Upper lobe of left lung (tissue), 6 donors: ENCODE data around the gene BPIFB2. TPM values are rescaled to one million over a fixed set of nuclear protein-coding genes. Genes with fewer than 3 reads are reported as not detected.
A peak's percentile ranks its signal among the peaks of the same experiment; 100 is the strongest.
"Not testable (repeated sequence)": the region's sequence is repeated elsewhere in the genome, so short reads cannot be mapped to it uniquely, and the experiment has no call there.

Experiments used
- ATAC-seq, 2 donors: fragments of 200-7000 bp; cut with Tn5 transposase; one replicate each; pipeline ENCODE4 v1.9.1; 2022; ENCODE audit warnings: mild to moderate bottlenecking in 2 of 2, moderate library complexity in 2 of 2; ENCODE audit not compliant: low FRiP score in 2 of 2
- DNase-seq, 2 donors: peaks; one replicate each; pipeline ENCODE4 v3.0.0-alpha.2; 2019 to 2020
- H3K27ac ChIP-seq, 4 donors: fragments of 200-600 bp; sonication (generic); one replicate each; pipeline ENCODE4 v1.5.1; 2016 to 2019
- H3K27me3 ChIP-seq, 4 donors: fragments of 200-600 bp; sonication (generic); one replicate each; pipeline ENCODE4 v1.5.1; 2017 to 2019
- H3K36me3 ChIP-seq, 4 donors: fragments of 200-600 bp; sonication (generic); one replicate each; pipeline ENCODE4 v1.5.1; 2016 to 2019
- H3K4me1 ChIP-seq, 4 donors: fragments of 200-600 bp; sonication (generic); one replicate each; pipeline ENCODE4 v1.5.1; 2018 to 2019
- H3K4me3 ChIP-seq, 4 donors: fragments of 200-600 bp; sonication (generic); one replicate each; pipeline ENCODE4 v1.5.1; 2017 to 2019; ENCODE audit warnings: mild to moderate bottlenecking in 2 of 4, moderate library complexity in 1 of 4
- H3K9me3 ChIP-seq, 4 donors: fragments of 200-600 bp; sonication (generic); one replicate each; pipeline ENCODE4 v1.5.1; 2018 to 2019
- EP300 ChIP-seq, 4 donors: sonication (generic); formaldehyde crosslinking; IDR thresholded peaks; one replicate each; pipeline ENCODE4 v1.5.1; 2017; ENCODE audit warnings: antibody characterized with exemption in 4 of 4, control low read depth in 2 of 4
- POLR2A ChIP-seq, 4 donors: fragments of 450-650 bp; IDR thresholded peaks; one replicate each; pipeline ENCODE4 v1.5.1; 2016 to 2017; ENCODE audit warnings: antibody characterized with exemption in 4 of 4, mild to moderate bottlenecking in 2 of 4
- POLR2AphosphoS5 ChIP-seq, 2 donors: sonication (generic); formaldehyde crosslinking; IDR thresholded peaks; one replicate each; pipeline ENCODE4 v1.5.1; 2017; ENCODE audit warnings: antibody characterized with exemption in 2 of 2
- WGBS, 2 donors: methylation state at CpG; one replicate each; pipeline ENCODE4 v1.1.5; 2017 to 2018; 5-methylcytosine and 5-hydroxymethylcytosine counted together
- total RNA-seq, 6 donors: library from RNA; depleted of rRNA in 4 of 6; stranded (reverse); fragments of >200 nt in 4 of 6; gene quantifications; one replicate each; pipeline versions ENCODE4 v1.1.0 to v1.2.1, GENCODE V29; 2016 to 2021
- TF ChIP-seq, protein P1 (sequence below), 6 experiments: fragments of 450-650 bp in 4 of 6; fragments of 200-600 bp in 2 of 6; sonication (generic) in 2 of 6; IDR thresholded peaks; one replicate each; pipeline ENCODE4 v1.5.1; 2016 to 2019; ENCODE audit warnings: antibody characterized with exemption in 6 of 6
- donor health status: DM: no; HTN: no; CAD: no; lungs with moderate emphysema.
- donor health status: DM: no; HTN: yes; CAD: no; lungs with severe emphysema.

Gene BPIFB2
- total RNA-seq, 6 donors from 2014 or later: 0.23 to 3.1 (median 0.27) TPM; not detected in 3

DNA sequence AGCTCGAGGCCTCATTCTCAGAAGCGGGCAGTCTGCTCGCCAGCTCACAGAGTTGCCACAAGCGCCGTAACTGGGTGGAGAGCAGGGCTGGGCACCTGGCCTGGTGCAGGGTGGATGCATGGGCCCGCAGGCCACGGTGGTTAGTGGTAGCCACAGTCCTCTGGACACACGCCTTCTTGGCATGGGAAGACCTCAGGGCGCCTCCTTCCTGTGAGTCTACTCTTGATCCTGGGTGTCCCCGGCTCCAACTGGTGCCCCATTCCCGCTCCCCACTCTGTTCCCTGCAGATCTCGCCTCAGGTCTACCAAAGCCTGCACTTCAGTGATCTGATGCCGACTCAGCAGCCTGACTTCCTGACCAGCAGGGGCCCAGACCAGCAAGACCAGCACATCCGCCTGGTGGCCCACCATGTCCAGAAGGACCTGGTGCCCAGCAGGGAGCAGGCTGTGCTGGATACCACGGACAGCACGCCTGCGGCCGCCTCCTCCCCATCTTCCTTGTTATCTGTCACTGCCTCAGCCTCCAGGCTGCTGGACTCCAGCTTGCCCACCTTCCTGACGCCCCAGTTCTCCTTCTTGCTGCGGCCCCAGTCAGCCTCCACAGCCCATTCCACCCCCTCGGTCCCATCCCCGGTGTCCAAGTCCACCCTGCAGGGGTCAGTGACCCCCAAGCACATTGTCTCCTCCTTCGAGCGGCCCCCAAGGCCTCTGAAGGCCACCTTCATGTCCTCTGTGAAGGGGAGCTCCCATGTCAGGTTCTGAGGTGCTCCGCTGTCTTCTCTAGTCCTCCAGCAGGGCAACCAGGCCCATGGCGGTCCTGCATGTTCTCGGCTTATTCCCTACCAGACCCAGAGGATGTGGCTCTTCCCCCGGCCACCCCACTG is 46.4 kb upstream of the BPIFB2 start:
- H3K4me3 ChIP-seq: no peak overlapping the region
- peaks cover 7 to 18% (median 11%) of the 10 kb centered on the region in 4 donors for H3K9me3 ChIP-seq
- ATAC-seq (no peak), DNase-seq (peak in 1 of 2 donors; percentile 54)
- WGBS, 2 donors: 81 to 90% methylated on average over 12 to 21 of the region's 28 CpGs
- TF ChIP-seq EP300 (IDR thresholded peaks at IDR 0.05): no peak
- TF ChIP-seq POLR2AphosphoS5 (IDR thresholded peaks at IDR 0.05): no peak
- no peak for TF ChIP-seq POLR2A (IDR thresholded peaks at IDR 0.05)
- TF ChIP-seq, protein P1, sequence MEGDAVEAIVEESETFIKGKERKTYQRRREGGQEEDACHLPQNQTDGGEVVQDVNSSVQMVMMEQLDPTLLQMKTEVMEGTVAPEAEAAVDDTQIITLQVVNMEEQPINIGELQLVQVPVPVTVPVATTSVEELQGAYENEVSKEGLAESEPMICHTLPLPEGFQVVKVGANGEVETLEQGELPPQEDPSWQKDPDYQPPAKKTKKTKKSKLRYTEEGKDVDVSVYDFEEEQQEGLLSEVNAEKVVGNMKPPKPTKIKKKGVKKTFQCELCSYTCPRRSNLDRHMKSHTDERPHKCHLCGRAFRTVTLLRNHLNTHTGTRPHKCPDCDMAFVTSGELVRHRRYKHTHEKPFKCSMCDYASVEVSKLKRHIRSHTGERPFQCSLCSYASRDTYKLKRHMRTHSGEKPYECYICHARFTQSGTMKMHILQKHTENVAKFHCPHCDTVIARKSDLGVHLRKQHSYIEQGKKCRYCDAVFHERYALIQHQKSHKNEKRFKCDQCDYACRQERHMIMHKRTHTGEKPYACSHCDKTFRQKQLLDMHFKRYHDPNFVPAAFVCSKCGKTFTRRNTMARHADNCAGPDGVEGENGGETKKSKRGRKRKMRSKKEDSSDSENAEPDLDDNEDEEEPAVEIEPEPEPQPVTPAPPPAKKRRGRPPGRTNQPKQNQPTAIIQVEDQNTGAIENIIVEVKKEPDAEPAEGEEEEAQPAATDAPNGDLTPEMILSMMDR (IDR thresholded peaks at IDR 0.05): no peak
- H3K27ac ChIP-seq: no peak overlapping the region
- H3K4me1 ChIP-seq: no peaks in the 10 kb centered on the region
- no peaks in the 10 kb centered on the region for H3K36me3 ChIP-seq
- no peaks in the 10 kb centered on the region for H3K27me3 ChIP-seq

DNA sequence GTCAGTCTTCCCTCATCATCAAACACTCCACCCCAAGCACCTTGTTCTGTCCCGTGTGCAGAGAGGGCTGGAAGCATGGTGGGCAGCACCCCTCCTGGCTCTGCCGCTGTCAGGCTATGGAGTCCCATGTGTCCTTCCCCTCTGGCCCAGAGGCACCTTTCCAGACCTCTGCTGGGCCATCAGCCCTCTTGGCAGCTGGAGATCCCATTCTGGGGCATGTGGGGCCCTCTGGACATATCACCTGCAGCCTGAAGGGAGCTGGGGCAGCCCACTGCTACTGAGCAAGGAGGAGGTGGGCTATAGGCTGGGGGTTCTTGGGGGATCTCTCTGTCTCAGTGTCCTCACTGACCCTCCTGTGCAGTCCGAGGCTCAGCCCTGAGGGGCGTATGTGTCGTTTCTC is 45.5 kb upstream of the BPIFB2 start:
- no peak for DNase-seq
- H3K9me3 ChIP-seq: peaks cover 3 to 13% (median 7%) of the 10 kb centered on the region in 4 donors
- H3K4me3 ChIP-seq: no peak overlapping the region
- H3K27ac ChIP-seq: no peak overlapping the region
- TF ChIP-seq EP300 (IDR thresholded peaks at IDR 0.05) (no peak), POLR2A (IDR thresholded peaks at IDR 0.05) (no peak), POLR2AphosphoS5 (IDR thresholded peaks at IDR 0.05) (no peak)
- TF ChIP-seq, protein P1 (IDR thresholded peaks at IDR 0.05): no peak
- H3K27me3 ChIP-seq: no peaks in the 10 kb centered on the region
- no peaks in the 10 kb centered on the region for H3K36me3 ChIP-seq
- no peak for ATAC-seq
- 59 to 84% methylated on average over 4 to 5 of the region's 5 CpGs for WGBS, 2 donors
- H3K4me1 ChIP-seq: no peaks in the 10 kb centered on the region

DNA sequence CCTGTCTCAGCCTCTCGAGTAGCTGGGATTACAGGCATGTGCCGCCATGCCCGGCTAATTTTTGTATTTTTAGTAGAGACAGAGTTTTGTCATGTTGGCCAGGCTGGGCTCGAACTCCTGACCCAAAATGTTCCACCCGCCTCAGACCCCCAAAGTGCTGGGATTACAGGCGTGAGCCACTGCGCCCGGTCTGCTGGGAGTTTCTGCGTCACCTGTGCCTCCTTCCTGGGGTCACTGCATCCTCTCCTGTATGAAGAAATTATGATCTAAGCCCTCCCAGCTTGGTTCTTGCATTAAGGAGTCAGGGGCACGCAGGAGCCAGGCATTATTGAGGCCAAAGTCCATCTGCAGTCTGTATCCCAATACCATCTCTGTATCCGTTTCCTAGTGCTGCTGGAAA is 44.9 kb upstream of the BPIFB2 start:
- H3K27ac ChIP-seq, ATAC-seq, H3K27me3 ChIP-seq, H3K4me1 ChIP-seq, H3K4me3 ChIP-seq, H3K9me3 ChIP-seq, DNase-seq, H3K36me3 ChIP-seq: not testable (repeated sequence)
- 72 to 86% methylated on average over 5 to 11 of the region's 11 CpGs for WGBS, 2 donors

DNA sequence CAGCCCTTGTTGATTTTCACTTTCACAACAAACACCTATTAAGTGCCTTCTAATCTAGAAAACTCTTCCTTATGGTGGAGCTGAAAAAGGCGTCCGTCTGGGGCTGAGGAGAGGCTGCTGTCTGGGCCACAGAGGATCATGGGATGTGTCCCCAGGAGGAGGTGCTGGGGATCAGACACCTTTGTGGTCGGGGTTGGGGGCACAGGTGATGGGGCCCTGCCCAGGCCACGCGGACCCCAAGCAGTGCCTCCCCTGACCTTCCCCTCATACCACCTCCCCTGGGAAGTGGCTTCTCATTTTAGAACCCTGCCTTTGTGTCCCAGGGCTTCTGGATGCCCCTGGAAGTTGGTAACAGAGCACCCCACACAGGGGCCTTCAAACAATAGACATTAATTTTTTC is 44.3 kb upstream of the BPIFB2 start:
- no peak for TF ChIP-seq POLR2A (IDR thresholded peaks at IDR 0.05)
- TF ChIP-seq, protein P1 (IDR thresholded peaks at IDR 0.05): no peak
- no peak for TF ChIP-seq POLR2AphosphoS5 (IDR thresholded peaks at IDR 0.05)
- TF ChIP-seq EP300 (IDR thresholded peaks at IDR 0.05): no peak
- WGBS, 2 donors: 63 to 82% methylated on average over 3 to 5 of the region's 5 CpGs
- H3K4me1 ChIP-seq: no peaks in the 10 kb centered on the region

DNA sequence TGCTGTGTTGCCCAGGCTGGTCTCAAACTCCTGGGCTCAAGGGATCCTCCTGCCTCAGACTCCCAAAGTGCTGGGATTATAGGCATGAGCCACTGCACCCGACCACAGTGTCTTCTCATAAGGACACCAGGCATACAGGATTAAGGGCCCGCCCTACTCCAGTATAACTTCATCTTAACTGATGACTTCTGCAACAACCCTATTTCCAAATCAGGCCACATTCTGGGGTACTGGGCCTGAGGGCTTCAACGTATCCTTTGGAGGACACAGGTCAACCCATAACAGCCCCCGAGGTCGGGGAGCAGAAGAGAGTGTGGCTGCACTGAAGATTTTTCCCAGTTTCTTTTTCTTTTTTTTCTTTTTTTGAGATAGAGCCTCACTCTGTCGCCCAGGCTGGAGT is 42.9 kb upstream of the BPIFB2 start:
- DNase-seq (no peak), ATAC-seq (no peak)
- Histone ChIP-seq H3K27me3 (no peaks in the 10 kb centered on the region), H3K36me3 (no peaks in the 10 kb centered on the region), H3K9me3 (no peaks in the 10 kb centered on the region), H3K27ac (no peak overlapping the region), H3K4me3 (no peak overlapping the region), H3K4me1 (no peaks in the 10 kb centered on the region)
- TF ChIP-seq POLR2AphosphoS5 (IDR thresholded peaks at IDR 0.05) (no peak), EP300 (IDR thresholded peaks at IDR 0.05) (no peak), POLR2A (IDR thresholded peaks at IDR 0.05) (no peak)
- TF ChIP-seq, protein P1 (IDR thresholded peaks at IDR 0.05): no peak
- 89 to 94% methylated on average over 6 of the region's 6 CpGs for WGBS, 2 donors

More for the DNA sequence above, 44.3 kb upstream of the BPIFB2 start:
- Histone ChIP-seq H3K27ac (no peak overlapping the region), H3K36me3 (no peaks in the 10 kb centered on the region), H3K4me3 (no peak overlapping the region), H3K27me3 (no peaks in the 10 kb centered on the region), H3K9me3 (peaks cover 0 to 2% (median 0%) of the 10 kb centered on the region in 4 donors)
- no peak for ATAC-seq
- no peak for DNase-seq
